A673 (cell line): ENCODE results near the gene DMD. TPM values are rescaled to one million over a fixed set of nuclear protein-coding genes. Genes with fewer than 3 reads are reported as not detected.

ENCODE experiments used
- BruUV-seq: library from RNA; stranded (reverse); fragments of 400-500 nt; replicated peaks from 2 replicates; lab custom pipeline; 2021; lab: Mats Ljungman, UMichigan
- CTCF ChIA-PET: fragments of 300-600 bp; sonication (Branson Sonifier 250); formaldehyde crosslinking; loops from one replicate; lab custom pipeline; 2022; ENCODE audit warnings: antibody characterized with exemption; lab: Charles Lee
- POLR2A ChIA-PET: fragments of 300-600 bp; sonication (Branson Sonifier 250); formaldehyde crosslinking; loops from one replicate; lab custom pipeline; 2022; ENCODE audit warnings: antibody characterized with exemption; ENCODE audit not compliant: low non-redundant PET; lab: Charles Lee
- DNase-seq: peaks from one replicate; pipeline ENCODE4 v3.0.0-alpha.2; 2015; ENCODE audit warnings: low spot score
- H3K27ac ChIP-seq: fragments of 200-600 bp; sonication (generic); 2 replicates; pipeline ENCODE4 v1.5.1; 2016; ENCODE audit warnings: mixed run types, low read depth, mild to moderate bottlenecking, mixed read lengths, antibody characterized with exemption, low read length; ENCODE audit not compliant: poor library complexity, severe bottlenecking
- H3K27me3 ChIP-seq: fragments of 200-600 bp; sonication (generic); replicated peaks from 2 replicates; pipeline ENCODE4 v1.6.1; 2017; ENCODE audit warnings: mixed run types, low read depth, mild to moderate bottlenecking, mixed read lengths, antibody characterized with exemption, low read length; ENCODE audit not compliant: insufficient read depth, poor library complexity
- H3K36me3 ChIP-seq: fragments of 200-600 bp; sonication (generic); 2 replicates; pipeline ENCODE4 v1.6.1; 2016; ENCODE audit warnings: mixed run types, mild to moderate bottlenecking, mixed read lengths, antibody characterized with exemption, low read length; ENCODE audit not compliant: insufficient read depth, poor library complexity, severe bottlenecking
- H3K4me1 ChIP-seq: fragments of 200-600 bp; sonication (generic); 2 replicates; pipeline ENCODE4 v1.6.1; 2017; ENCODE audit warnings: mixed run types, mild to moderate bottlenecking, mixed read lengths, antibody characterized with exemption, low read length; ENCODE audit not compliant: insufficient read depth, poor library complexity, severe bottlenecking
- H3K4me3 ChIP-seq: fragments of 200-600 bp; sonication (generic); 2 replicates; pipeline ENCODE4 v1.5.1; 2016; ENCODE audit warnings: low read depth, mixed run types, mild to moderate bottlenecking, mixed read lengths, low read length; ENCODE audit not compliant: poor library complexity, severe bottlenecking
- H3K9me3 ChIP-seq: fragments of 200-600 bp; sonication (generic); 2 replicates; pipeline ENCODE4 v1.6.1; 2016; ENCODE audit warnings: mixed run types, low read depth, mild to moderate bottlenecking, mixed read lengths, antibody characterized with exemption, low read length; ENCODE audit not compliant: poor library complexity, severe bottlenecking
- CTCF ChIP-seq: fragments of 300-800, 200-600 bp; sonication (generic); conservative IDR thresholded peaks from 2 replicates; pipeline ENCODE4 v1.5.1; 2017; ENCODE audit warnings: low read depth, mild to moderate bottlenecking, antibody characterized with exemption, low read length, moderate library complexity, mixed read lengths
- EZH2 ChIP-seq: fragments of 200-600 bp; sonication (generic); IDR thresholded peaks from 2 replicates; pipeline ENCODE4 v1.6.1; 2017; ENCODE audit warnings: borderline replicate concordance, low read depth, mild to moderate bottlenecking, mixed read lengths, antibody characterized with exemption, low read length; ENCODE audit not compliant: poor library complexity, severe bottlenecking
- intact Hi-C: fragments of 100-400 bp; cut with micrococcal nuclease; formaldehyde crosslinking; loops from one replicate; pipeline ENCODE4 v1.10.0; 2022; ENCODE audit not compliant: unreplicated experiment
- total RNA-seq: library from RNA; stranded (reverse); gene quantifications from 2 replicates; pipeline ENCODE4 v1.2.3, GENCODE V29; 2021

The DMD gene
- total RNA-seq, 1 experiment from 2014 or later, result 5.4 TPM

DNA sequence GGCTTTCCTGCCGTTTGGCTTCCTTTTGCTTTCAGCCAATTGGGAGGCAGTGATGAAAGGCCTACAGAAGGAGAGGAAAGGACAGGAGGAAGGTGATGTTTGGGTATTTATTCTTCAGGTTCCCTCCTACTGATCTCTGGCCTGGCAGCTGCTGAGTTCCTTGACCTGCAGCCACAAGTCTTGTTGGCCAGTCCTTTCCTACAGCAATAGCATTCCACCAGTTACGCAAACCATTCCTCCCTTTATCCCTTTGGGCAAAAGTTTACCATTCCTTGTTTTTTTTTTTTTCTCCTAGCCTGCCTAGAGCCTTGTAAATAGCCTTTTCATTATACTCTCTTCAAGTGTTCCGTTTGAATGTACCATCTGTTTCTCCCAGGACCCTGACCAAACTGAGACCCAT is 1941.4 kb downstream of the DMD start:
- no TSS peak for BruUV-seq
- no peaks in the 10 kb centered on the region for H3K9me3 ChIP-seq
- intact Hi-C loops, result loop anchor here (10.0 kb wide), 1 partner anchor 385 kb away; no protein-coding TSS in a partner anchor
- POLR2A ChIA-PET, result no interaction called here
- no peak overlapping the region for H3K4me3 ChIP-seq
- CTCF ChIA-PET, result no interaction called here
- TF ChIP-seq CTCF, result no peak
- TF ChIP-seq EZH2, result no peak
- peaks cover 5% of the 10 kb centered on the region for H3K4me1 ChIP-seq
- H3K36me3 ChIP-seq, result no peaks in the 10 kb centered on the region
- DNase-seq, result no peak
- H3K27ac ChIP-seq, result no peak overlapping the region
- peaks cover under 1% of the 10 kb centered on the region for H3K27me3 ChIP-seq

DNA sequence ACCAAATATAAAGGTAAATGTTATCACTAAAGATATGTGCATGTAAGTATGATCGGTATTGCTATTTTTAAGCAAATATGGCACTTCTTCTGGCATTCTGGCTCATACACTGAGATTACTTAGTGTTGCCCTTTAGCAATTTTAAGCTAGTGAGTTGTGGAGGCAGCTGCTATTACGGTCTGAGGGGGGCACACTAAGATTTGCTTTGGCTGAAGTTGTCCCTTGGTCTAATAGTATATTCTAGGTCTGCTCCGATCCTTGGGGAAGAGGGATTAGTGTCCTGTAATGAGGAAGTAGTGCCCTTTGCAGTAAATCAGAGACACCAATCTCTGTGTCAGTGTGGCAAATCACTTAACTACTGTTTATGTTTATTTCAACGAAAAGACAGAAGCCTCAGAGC is 1943.0 kb downstream of the DMD start:
- BruUV-seq, result no TSS peak
- TF ChIP-seq EZH2 (no peak), CTCF (no peak)
- Histone ChIP-seq H3K27me3 (peaks cover 5% of the 10 kb centered on the region), H3K4me3 (no peak overlapping the region), H3K27ac (no peak overlapping the region), H3K9me3 (no peaks in the 10 kb centered on the region), H3K36me3 (no peaks in the 10 kb centered on the region), H3K4me1 (peaks cover 5% of the 10 kb centered on the region)
- no peak for DNase-seq
- CTCF ChIA-PET, result no interaction called here
- POLR2A ChIA-PET, result no interaction called here
- intact Hi-C loops, result no loop called here

- BruUV-seq, result no TSS peak
- intact Hi-C loops, result no loop called here
- Histone ChIP-seq H3K27ac (peak overlapping the region; percentile 47), H3K9me3 (no peaks in the 10 kb centered on the region), H3K27me3 (peaks cover 5% of the 10 kb centered on the region), H3K36me3 (no peaks in the 10 kb centered on the region), H3K4me3 (peak overlapping the region; percentile 55), H3K4me1 (no peaks in the 10 kb centered on the region)
- ChIA-PET POLR2A (interaction anchor here (0.6 kb wide), 1 partner anchor 42 kb away, joined by 3 read pairs; no protein-coding TSS in a partner anchor), CTCF (interaction anchor here (0.6 to 0.7 kb wide), 2 partner anchors 13 to 22 kb away, joined by 5 read pairs; no protein-coding TSS in a partner anchor)
- TF ChIP-seq EZH2 (no peak), CTCF (no peak)
- DNase-seq, result peak; percentile 55
Measured at GRCh38 chrX:31266203-31267076, 1944.9 kb downstream of the DMD start.
